Activated CD4-positive, alpha-beta T cell treated with anti-CD3 and anti-CD28 coated beads, Interleukin-2, amount 50 U/mL, for 16 hours (primary cell): ENCODE results near the gene PLXNA4.

Source experiments
- DNase-seq: peaks from one replicate; pipeline ENCODE4 v3.0.0-alpha.2; 2020

Gene PLXNA4

GRCh38 chr7:132122901-132123300, 453.4 kb downstream of the PLXNA4 start:
- DNase-seq: no peak

GRCh38 chr7:132121987-132122386, 454.3 kb downstream of the PLXNA4 start:
- DNase-seq: no peak

- DNase-seq: no peak
Observed at GRCh38 chr7:132118641-132119040, 457.6 kb downstream of the PLXNA4 start.

- DNase-seq: no peak
Observed at GRCh38 chr7:132117636-132118035, 458.6 kb downstream of the PLXNA4 start.

GRCh38 chr7:132117181-132117580, 459.1 kb downstream of the PLXNA4 start:
- DNase-seq: no peak

- DNase-seq: no peak
Observed at GRCh38 chr7:132116369-132116768, 459.9 kb downstream of the PLXNA4 start.

- no peak for DNase-seq
Observed at GRCh38 chr7:132115758-132116157, 460.5 kb downstream of the PLXNA4 start.

GRCh38 chr7:132115028-132115427, 461.2 kb downstream of the PLXNA4 start:
- DNase-seq: no peak

GRCh38 chr7:132114411-132114810, 461.9 kb downstream of the PLXNA4 start:
- no peak for DNase-seq

- DNase-seq: no peak
Observed at GRCh38 chr7:132113536-132114371, 462.5 kb downstream of the PLXNA4 start.

- no peak for DNase-seq
Observed at GRCh38 chr7:132112657-132113056, 463.6 kb downstream of the PLXNA4 start.

GRCh38 chr7:132112106-132112505, 464.2 kb downstream of the PLXNA4 start:
- DNase-seq: no peak

GRCh38 chr7:132110692-132111091, 465.6 kb downstream of the PLXNA4 start:
- DNase-seq: no peak

GRCh38 chr7:132109769-132110168, 466.5 kb downstream of the PLXNA4 start:
- no peak for DNase-seq

GRCh38 chr7:132108563-132108962, 467.7 kb downstream of the PLXNA4 start:
- no peak for DNase-seq

- DNase-seq: no peak
Observed at GRCh38 chr7:132106491-132106890, 469.8 kb downstream of the PLXNA4 start.

- DNase-seq: no peak
Observed at GRCh38 chr7:132105096-132105495, 471.2 kb downstream of the PLXNA4 start.

GRCh38 chr7:132103718-132104117, 472.6 kb downstream of the PLXNA4 start:
- DNase-seq: no peak

- DNase-seq: no peak
Observed at GRCh38 chr7:132102942-132103341, 473.3 kb downstream of the PLXNA4 start.

- DNase-seq: no peak
Observed at GRCh38 chr7:132102391-132102790, 473.9 kb downstream of the PLXNA4 start.

- DNase-seq: no peak
Observed at GRCh38 chr7:132100981-132101380, 475.3 kb downstream of the PLXNA4 start.

GRCh38 chr7:132100483-132100882, 475.8 kb downstream of the PLXNA4 start:
- DNase-seq: no peak

- no peak for DNase-seq
Observed at GRCh38 chr7:132099163-132099562, 477.1 kb downstream of the PLXNA4 start.

GRCh38 chr7:132098327-132098726, 477.9 kb downstream of the PLXNA4 start:
- DNase-seq: no peak

- DNase-seq: no peak
Observed at GRCh38 chr7:132097550-132098134, 478.6 kb downstream of the PLXNA4 start.
